ENCODE data around the gene DIDO1. TPM values are rescaled to one million over a fixed set of nuclear protein-coding genes. Genes with fewer than 3 reads are reported as not detected.
A peak's percentile ranks its signal among the peaks of the same experiment; 100 is the strongest.

Gene DIDO1
- total and polyA plus RNA-seq, 2 of the 13 experiments (the other 11 are each of a cell fraction or from before 2014, with no cell fraction given), result 75.0 to 75.1 TPM

- TF ChIP-seq AKNA (CRISPR knock-in tag; IDR thresholded peaks at IDR 0.05; ENCODE audit: borderline replicate concordance) (no peak), BCLAF1 (IDR thresholded peaks at IDR 0.05) (no peak), ELF3 (CRISPR knock-in tag; IDR thresholded peaks at IDR 0.05) (0 out of 2 replicates have a peak, but pooled peaks have one; percentile 59), ZXDC (CRISPR knock-in tag; IDR thresholded peaks at IDR 0.05) (no peak), ZNF740 (CRISPR knock-in tag; IDR thresholded peaks at IDR 0.05) (no peak), HDAC2 (CRISPR knock-in tag; IDR thresholded peaks at IDR 0.05) (peak; percentile 77), ZFP41 (CRISPR knock-in tag; IDR thresholded peaks at IDR 0.05; ENCODE audit: borderline replicate concordance) (no peak), RFXAP (CRISPR knock-in tag; IDR thresholded peaks at IDR 0.05; ENCODE audit: borderline replicate concordance) (no peak), ZNF710 (CRISPR knock-in tag; IDR thresholded peaks at IDR 0.05; ENCODE audit: borderline replicate concordance) (no peak), PHF20 (CRISPR knock-in tag; IDR thresholded peaks at IDR 0.05) (no peak), ATF4 (CRISPR knock-in tag; IDR thresholded peaks at IDR 0.05) (no peak; a peak in 1 of 4 replicates), ZNF652 (CRISPR knock-in tag; IDR thresholded peaks at IDR 0.05; ENCODE audit: borderline replicate concordance, low read depth) (peak; percentile 64), NFYB (CRISPR knock-in tag; IDR thresholded peaks at IDR 0.05) (no peak), ARNT (IDR thresholded peaks at IDR 0.05) (no peak)
These were observed 2.5 kb downstream of the DIDO1 start (continued) for GRCh38 chr20:62923669-62924441.

Measured in HepG2 (cell line).